Fibroblast of skin of scalp (primary cell): ENCODE measurements around the gene EIF2B4.
"Not testable (repeated sequence)": the region's sequence is repeated elsewhere in the genome, so short reads cannot be mapped to it uniquely, and the experiment has no call there.

ENCODE experiments used
- DNase-seq: peaks from one replicate; pipeline ENCODE4 v3.0.0-alpha.2; 2013

Gene EIF2B4

GRCh38 chr2:27335311-27335710 is 34.8 kb downstream of the EIF2B4 start:
- DNase-seq: no peak

- no peak for DNase-seq
These were observed 45.4 kb downstream of the EIF2B4 start for GRCh38 chr2:27324720-27325119.

DNA sequence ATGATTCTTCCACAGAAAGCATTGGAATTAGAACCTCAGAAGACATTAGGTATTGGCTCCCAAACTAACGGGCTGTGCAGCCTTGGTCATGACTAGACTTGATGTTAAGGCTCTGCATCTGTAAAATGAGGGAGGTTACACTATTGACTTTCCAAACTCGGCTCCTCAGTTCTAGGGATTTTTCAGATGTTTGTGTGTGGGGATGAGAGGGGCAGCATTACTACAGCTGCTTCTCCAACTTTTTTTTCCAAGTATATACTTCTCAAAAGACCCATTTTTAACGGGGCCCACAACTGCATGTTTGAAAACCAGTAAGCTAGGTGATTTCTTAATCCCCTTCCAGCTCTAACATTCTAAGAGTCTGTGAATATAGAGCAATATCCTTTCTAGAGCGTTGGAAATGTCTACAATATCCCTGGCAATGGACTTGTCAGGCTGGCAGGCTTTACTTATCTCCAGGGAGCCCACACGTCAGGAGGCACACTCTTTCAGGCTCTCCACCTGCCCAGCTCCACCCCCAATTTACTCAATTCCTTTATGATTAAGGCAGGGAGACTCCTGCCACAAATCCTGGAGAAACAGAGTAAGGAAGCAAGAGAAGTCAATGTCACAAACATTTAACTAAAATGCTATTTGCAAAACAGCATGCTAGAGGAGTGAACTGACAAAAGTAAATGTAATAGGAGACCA is 46.4 kb downstream of the EIF2B4 start:
- no peak for DNase-seq

- peak; percentile 90 for DNase-seq
These were observed 47.2 kb downstream of the EIF2B4 start, which contains the start of gene MPV17 for GRCh38 chr2:27322766-27323595. Gene MPV17, minus strand, starts transcription at chr2:27323097. Its CDS starts 580 bp downstream, at chr2:27322517.

DNA sequence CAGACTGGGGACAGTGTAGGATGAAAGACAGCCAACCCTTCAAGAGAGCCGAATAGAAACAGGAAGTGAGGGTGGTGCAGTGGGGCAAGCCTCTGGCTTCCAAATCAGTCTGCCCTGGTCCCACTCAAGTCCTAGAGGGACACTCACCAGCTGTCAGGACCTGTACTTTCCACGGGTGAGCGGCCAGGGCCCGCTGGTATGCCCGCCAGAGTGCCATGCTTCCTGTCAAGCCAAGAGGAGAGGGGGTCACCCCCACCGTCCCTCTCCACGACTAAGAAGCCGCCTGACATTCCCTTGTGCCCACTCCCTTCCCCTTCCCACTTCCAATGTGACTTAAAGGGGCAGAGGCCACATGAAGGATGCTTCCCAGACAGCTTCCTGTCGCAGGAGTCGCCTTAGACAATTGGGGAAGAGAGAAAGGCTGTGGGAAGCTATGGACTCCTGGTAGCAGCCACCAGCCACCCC is 47.8 kb downstream of the EIF2B4 start:
- DNase-seq: no peak

DNA sequence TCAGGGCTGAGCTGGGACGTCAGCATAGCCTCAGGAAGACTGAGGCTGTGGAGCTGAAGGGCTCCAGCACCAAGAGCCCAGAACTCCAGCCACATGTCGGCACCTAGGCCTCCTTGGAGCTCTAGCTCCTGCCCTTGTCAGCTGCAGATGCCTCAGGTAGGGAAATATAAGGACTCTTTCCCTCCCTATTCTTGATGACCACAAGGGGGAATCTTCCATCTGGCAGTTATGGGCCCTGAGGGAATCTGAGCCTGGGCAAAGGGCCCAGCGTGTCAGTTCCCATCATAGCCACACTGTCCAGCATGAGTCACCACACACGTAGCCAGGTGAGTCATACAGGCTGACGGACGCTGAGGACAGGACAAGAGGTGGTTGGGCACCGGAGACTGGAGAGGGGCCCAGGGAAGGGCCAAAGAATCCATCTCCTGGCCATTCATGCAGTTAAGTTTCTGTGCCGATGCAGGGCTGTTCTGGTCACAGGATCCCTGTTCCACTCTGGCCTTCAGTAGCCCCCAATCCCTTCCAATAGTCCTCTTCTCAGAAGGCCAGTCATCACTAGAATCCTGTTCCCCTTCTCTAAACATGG is 49.1 kb downstream of the EIF2B4 start:
- peak; percentile 94 for DNase-seq

DNA sequence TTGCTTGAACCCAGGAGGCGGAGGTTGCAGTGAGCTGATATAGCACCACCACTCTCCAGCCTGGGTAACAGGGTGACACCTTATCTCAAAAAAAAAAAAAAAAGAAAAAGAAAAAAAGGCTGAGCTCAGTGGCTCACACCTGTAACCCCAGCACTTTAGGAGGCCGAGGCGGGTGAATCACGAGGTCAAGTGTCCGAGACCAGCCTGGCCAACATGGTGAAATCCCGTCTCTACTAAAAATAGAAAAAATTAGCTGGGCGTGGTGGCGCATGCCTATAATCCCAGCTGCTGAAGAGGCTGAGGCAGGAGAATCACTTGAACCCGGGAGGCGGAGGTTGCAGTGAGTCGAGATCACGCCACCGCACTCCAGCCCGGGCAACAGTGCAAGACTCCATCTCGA is 50.3 kb downstream of the EIF2B4 start:
- DNase-seq: not testable (repeated sequence)

DNA sequence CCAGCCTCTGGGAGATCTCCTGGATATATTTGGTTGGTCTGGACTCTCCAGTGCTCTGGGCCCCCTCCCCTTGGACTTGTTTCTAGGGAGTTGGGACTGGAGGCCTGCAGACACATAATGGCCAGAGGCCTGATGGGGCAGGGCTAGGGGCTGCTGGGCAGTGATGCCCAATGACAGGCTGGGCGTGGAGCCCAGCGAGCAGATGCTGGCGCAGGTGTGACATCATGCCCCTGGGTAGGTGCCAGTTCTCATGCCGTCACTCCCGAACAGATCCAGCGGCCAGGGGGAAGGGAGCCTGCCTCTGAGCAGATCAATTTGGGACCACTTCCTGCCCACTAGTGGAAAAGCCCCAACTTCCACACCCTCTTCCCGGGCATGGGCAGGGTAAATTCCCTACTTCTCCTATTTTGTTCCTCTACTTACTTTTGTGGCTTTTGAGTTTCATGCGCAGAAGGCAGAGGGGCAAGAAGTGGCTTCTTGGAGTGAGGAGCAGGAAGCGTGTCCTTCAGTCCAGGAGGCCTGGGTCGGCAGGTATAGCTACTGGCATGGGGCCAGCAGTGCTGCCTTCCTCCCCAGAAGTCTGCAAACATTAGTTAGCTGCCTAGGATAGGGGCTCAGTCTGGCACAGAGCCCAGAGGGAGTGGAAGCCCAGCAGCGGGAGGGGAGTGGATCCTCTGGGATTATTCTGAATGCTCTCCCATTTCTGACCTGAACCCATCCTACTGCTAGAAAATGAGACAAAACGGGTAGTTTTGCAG is 53.3 kb downstream of the EIF2B4 start:
- DNase-seq: no peak

GRCh38 chr2:27315122-27315521 is 55.0 kb downstream of the EIF2B4 start:
- no peak for DNase-seq

DNA sequence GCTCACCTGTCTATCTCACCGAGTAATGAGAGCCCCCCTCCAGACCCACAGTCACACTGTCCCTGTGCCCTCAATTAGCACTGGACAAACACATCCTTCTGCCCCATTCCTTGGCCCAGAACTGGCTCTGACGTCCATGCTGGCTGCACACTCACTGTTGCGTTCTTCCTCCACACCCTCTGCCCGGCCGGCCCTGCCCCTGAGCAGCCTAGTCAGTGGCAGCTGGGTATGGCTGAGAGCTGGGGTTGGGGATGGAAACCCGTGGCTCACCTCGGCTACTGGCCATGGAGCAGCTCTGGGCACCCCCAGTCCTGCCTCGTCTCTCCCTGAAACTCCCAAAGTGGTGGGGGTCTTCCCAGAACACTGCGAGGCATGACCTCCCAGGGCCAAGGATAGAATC is 55.4 kb downstream of the EIF2B4 start:
- DNase-seq: no peak
